HUES6 (cell line): ENCODE results near the gene ASB18.

Experiments
- H3K27ac ChIP-seq: 2 replicates; pipeline ENCODE4 v1.7.0; 2013; ENCODE audit warnings: low read depth, mild to moderate bottlenecking, low read length, inconsistent platforms
- H3K27me3 ChIP-seq: 2 replicates; pipeline ENCODE4 v1.6.1; 2013; ENCODE audit warnings: low read length; ENCODE audit not compliant: control insufficient read depth, insufficient read depth
- H3K36me3 ChIP-seq: 2 replicates; pipeline ENCODE4 v1.6.1; 2013; ENCODE audit warnings: low read length; ENCODE audit not compliant: control insufficient read depth, insufficient read depth
- H3K4me1 ChIP-seq: 2 replicates; pipeline ENCODE4 v1.6.1; 2013; ENCODE audit warnings: low read length; ENCODE audit not compliant: control insufficient read depth, insufficient read depth
- H3K4me3 ChIP-seq: 2 replicates; pipeline ENCODE4 v1.5.1; 2013; ENCODE audit warnings: low read depth, low read length
- H3K9ac ChIP-seq: one replicate; pipeline ENCODE4 v1.6.1; 2013; ENCODE audit warnings: mild to moderate bottlenecking, low read length
- H3K9me3 ChIP-seq: 2 replicates; pipeline ENCODE4 v1.6.1; 2013; ENCODE audit warnings: low read depth, low read length; ENCODE audit not compliant: control insufficient read depth, insufficient read depth

ASB18 gene

GRCh38 chr2:236155406-236155805, 108.8 kb downstream of the ASB18 start:
- Histone ChIP-seq H3K27ac (no peak overlapping the region), H3K9ac (no peak overlapping the region), H3K27me3 (peaks cover 51% of the 10 kb centered on the region), H3K4me1 (peaks cover 18% of the 10 kb centered on the region), H3K9me3 (peaks cover 9% of the 10 kb centered on the region), H3K36me3 (no peaks in the 10 kb centered on the region), H3K4me3 (no peak overlapping the region)

- Histone ChIP-seq H3K36me3 (no peaks in the 10 kb centered on the region), H3K27ac (no peak overlapping the region), H3K4me1 (peaks cover 8% of the 10 kb centered on the region), H3K9ac (no peak overlapping the region), H3K4me3 (no peak overlapping the region), H3K9me3 (0 out of 2 replicates have a peak, but pooled peaks cover 5% of the 10 kb centered on the region), H3K27me3 (peaks cover 12% of the 10 kb centered on the region)
These were observed 117.8 kb downstream of the ASB18 start for GRCh38 chr2:236146436-236146835.

- Histone ChIP-seq H3K9ac (no peak overlapping the region), H3K9me3 (no peaks in the 10 kb centered on the region), H3K4me3 (no peak overlapping the region), H3K4me1 (peaks cover 8% of the 10 kb centered on the region), H3K36me3 (no peaks in the 10 kb centered on the region), H3K27me3 (peaks cover 12% of the 10 kb centered on the region), H3K27ac (no peak overlapping the region)
These were observed 120.4 kb downstream of the ASB18 start for GRCh38 chr2:236143811-236144210.
